Measurements from ENCODE around the gene MSANTD1. TPM values are rescaled to one million over a fixed set of nuclear protein-coding genes. Genes with fewer than 3 reads are reported as not detected.

Gene MSANTD1
- total RNA-seq, 4 donors from 2014 or later: 2.0 to 4.9 (median 2.4) TPM

DNA sequence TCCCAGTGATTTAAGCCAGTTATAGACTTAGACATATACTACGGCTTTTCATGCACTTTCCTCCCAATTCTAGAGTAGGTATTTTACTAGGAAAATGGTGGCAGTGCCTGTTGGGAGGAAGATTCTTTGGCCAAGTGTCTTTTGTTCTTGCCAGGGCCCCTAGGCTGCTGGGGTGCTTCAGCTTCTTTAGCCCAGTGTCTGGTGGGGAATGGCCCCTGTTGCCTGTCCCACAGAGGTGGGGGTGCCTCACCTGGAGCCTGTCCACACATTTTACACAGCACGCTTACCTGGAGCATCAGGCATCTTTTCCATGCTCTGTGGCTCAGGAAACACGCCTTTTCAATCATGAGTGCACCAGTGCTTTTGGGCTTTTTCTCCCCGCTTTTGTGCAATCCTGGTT is 33.2 kb upstream of the MSANTD1 start:
- peaks cover 71 to 74% of the 10 kb centered on the region in 2 donors for H3K36me3 ChIP-seq
- H3K27ac ChIP-seq: no peak overlapping the region
- 93 to 99% methylated on average over 4 of the region's 4 CpGs for WGBS, 2 donors
- H3K4me3 ChIP-seq (replicated peaks in 1 of 3): no peak overlapping the region
- intact Hi-C loops (cut with DNase I): no loop called here
- H3K27me3 ChIP-seq: no peaks in the 10 kb centered on the region
- no peak for DNase-seq
- no peak for TF ChIP-seq POLR2A (IDR thresholded peaks at IDR 0.05)
- TF ChIP-seq, protein P1, sequence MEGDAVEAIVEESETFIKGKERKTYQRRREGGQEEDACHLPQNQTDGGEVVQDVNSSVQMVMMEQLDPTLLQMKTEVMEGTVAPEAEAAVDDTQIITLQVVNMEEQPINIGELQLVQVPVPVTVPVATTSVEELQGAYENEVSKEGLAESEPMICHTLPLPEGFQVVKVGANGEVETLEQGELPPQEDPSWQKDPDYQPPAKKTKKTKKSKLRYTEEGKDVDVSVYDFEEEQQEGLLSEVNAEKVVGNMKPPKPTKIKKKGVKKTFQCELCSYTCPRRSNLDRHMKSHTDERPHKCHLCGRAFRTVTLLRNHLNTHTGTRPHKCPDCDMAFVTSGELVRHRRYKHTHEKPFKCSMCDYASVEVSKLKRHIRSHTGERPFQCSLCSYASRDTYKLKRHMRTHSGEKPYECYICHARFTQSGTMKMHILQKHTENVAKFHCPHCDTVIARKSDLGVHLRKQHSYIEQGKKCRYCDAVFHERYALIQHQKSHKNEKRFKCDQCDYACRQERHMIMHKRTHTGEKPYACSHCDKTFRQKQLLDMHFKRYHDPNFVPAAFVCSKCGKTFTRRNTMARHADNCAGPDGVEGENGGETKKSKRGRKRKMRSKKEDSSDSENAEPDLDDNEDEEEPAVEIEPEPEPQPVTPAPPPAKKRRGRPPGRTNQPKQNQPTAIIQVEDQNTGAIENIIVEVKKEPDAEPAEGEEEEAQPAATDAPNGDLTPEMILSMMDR (IDR thresholded peaks at IDR 0.05): no peak
- H3K4me1 ChIP-seq: no peaks in the 10 kb centered on the region
- H3K9me3 ChIP-seq: no peaks in the 10 kb centered on the region

DNA sequence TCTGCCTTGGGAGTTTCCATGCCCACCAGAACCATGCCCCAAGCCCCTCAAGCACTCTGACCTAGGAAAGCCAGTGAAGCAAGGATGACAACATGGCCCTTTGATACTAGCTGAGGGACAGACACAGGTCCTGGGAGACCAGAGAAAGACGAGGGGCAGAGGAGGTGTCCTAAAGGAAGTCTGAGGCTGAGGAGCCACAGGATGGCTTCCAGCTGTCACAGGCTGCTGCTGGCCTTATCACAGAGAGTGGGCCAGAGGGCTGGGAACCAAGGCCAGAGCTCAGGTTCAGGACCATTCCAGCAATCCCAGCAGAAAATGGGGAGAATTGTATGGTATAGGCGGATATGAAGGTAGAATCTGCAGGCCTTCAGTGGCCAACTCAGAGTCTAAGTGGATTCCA is 31.7 kb upstream of the MSANTD1 start:
- TF ChIP-seq, protein P1 (IDR thresholded peaks at IDR 0.05): no peak
- TF ChIP-seq POLR2A (IDR thresholded peaks at IDR 0.05): no peak
- Histone ChIP-seq H3K9me3 (no peaks in the 10 kb centered on the region), H3K36me3 (peaks cover 73 to 80% of the 10 kb centered on the region in 2 donors), H3K4me3 (replicated peaks in 1 of 3) (no peak overlapping the region), H3K4me1 (no peaks in the 10 kb centered on the region), H3K27me3 (no peaks in the 10 kb centered on the region), H3K27ac (no peak overlapping the region)
- DNase-seq: no peak
- 94 to 98% methylated on average over 2 of the region's 2 CpGs for WGBS, 2 donors
- intact Hi-C loops (cut with DNase I): no loop called here

DNA sequence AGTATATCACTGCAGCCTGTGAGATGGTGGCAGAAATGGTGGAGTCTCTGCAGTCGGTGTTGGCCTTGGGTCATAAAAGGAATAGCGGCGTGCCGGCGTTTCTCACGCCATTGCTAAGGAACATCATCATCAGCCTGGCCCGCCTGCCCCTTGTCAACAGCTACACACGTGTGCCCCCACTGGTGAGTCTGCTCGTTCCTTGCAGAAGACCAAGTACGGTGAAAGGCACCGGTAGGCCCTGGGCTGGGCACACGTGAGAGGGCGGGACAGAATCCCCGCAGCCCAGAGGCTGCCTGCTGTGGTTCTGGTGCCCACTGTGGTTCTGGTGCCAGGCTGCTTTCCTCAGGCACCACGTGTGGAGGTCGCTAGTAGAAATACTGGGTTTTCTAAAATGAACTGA is 31.2 kb upstream of the MSANTD1 start:
- Histone ChIP-seq H3K4me3 (replicated peaks in 1 of 3) (no peak overlapping the region), H3K36me3 (peaks cover 70 to 80% of the 10 kb centered on the region in 2 donors), H3K27ac (no peak overlapping the region), H3K27me3 (no peaks in the 10 kb centered on the region), H3K4me1 (no peaks in the 10 kb centered on the region), H3K9me3 (no peaks in the 10 kb centered on the region)
- no peak for DNase-seq
- 97 to 98% methylated on average over 12 to 16 of the region's 16 CpGs for WGBS, 2 donors
- TF ChIP-seq POLR2A (IDR thresholded peaks at IDR 0.05): no peak
- TF ChIP-seq, protein P1 (IDR thresholded peaks at IDR 0.05): no peak
- intact Hi-C loops (cut with DNase I): no loop called here

DNA sequence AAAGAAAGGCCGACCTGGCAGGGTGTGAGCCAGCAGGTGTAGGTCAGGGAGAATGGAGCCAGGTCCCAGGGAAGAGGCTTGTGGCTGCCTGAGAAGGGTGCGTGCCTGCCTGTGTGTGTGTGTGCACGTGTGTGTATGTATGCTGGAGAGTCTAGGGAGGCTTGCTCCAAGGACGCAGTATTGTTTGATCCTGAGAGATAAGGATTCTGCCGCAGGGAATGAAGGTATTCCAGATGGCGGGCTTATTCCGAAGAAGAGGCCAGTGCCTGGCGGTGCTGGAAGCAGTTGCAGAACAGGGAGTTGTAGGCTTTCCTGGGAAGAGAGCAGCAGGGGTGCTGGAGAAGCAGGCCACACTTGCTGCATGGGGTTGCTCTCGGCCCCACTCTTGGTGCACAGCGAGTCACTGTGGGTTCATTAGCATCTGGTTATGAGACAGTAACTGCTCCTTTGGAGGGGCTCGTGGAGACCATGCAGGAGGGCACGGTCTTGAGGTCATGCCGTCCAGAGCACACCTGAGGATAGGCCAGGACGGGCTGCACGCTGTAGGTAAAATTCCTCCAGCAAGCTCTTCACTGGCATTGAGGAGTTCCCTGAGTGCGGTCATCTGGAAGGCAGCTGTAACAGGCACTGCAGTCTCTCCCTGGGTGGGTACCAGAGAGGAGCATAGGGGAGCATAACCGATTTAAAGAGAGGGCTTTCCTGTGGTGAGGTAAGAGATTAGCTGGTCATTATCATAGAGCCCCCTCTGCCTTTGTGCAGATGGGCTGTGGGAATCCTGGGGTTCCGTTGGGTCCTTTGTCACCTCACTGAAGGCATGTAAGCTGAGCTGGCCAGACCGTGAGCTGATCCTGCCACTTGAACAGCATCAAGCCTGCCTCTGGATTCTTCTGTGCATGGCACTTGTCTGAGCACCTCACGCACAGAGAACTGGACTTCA is 29.9 kb upstream of the MSANTD1 start:
- H3K4me3 ChIP-seq (replicated peaks in 1 of 3): no peak overlapping the region
- 93 to 95% methylated on average over 20 of the region's 20 CpGs for WGBS, 2 donors
- H3K9me3 ChIP-seq: no peaks in the 10 kb centered on the region
- no peaks in the 10 kb centered on the region for H3K4me1 ChIP-seq
- no peak for DNase-seq
- H3K36me3 ChIP-seq: peaks cover 66 to 81% of the 10 kb centered on the region in 2 donors
- H3K27me3 ChIP-seq: no peaks in the 10 kb centered on the region
- TF ChIP-seq, protein P1 (IDR thresholded peaks at IDR 0.05): no peak
- no peak for TF ChIP-seq POLR2A (IDR thresholded peaks at IDR 0.05)
- intact Hi-C loops (cut with DNase I): no loop called here
- no peak overlapping the region for H3K27ac ChIP-seq

All from thyroid gland (tissue), 4 donors.